Cardiac muscle cell (in vitro differentiated cells and primary cell): ENCODE data around the gene EFCAB5. TPM values are rescaled to one million over a fixed set of nuclear protein-coding genes. Genes with fewer than 3 reads are reported as not detected.
"Not testable (repeated sequence)": the region's sequence is repeated elsewhere in the genome, so short reads cannot be mapped to it uniquely, and the experiment has no call there.

Source experiments
- DNase-seq, 2 donors: peaks; one replicate each; pipeline versions ENCODE4 v3.0.0 to v3.0.0-alpha.2; 2010 to 2017; ENCODE audit warnings: low read depth in 1 of 2, low spot score in 1 of 2
- H3K27ac ChIP-seq: fragments of 200-600 bp; sonication (generic); 2 replicates; pipeline ENCODE4 v1.5.1; 2016
- H3K27me3 ChIP-seq: fragments of 200-600 bp; sonication (generic); 2 replicates; pipeline ENCODE4 v1.6.0; 2016; ENCODE audit warnings: control low read depth
- H3K36me3 ChIP-seq: fragments of 200-600 bp; sonication (generic); 2 replicates; pipeline ENCODE4 v1.5.1; 2016; ENCODE audit warnings: control low read depth
- H3K4me1 ChIP-seq: fragments of 200-600 bp; sonication (generic); 2 replicates; pipeline ENCODE4 v1.8.1; 2017; ENCODE audit warnings: low read depth, mild to moderate bottlenecking, mixed run types
- H3K4me3 ChIP-seq: fragments of 200-600 bp; sonication (generic); 2 replicates; pipeline ENCODE4 v1.5.1; 2016; ENCODE audit warnings: mild to moderate bottlenecking
- H3K9me3 ChIP-seq: fragments of 200-600 bp; sonication (generic); 2 replicates; pipeline ENCODE4 v1.5.1; 2017; ENCODE audit warnings: low read depth, mild to moderate bottlenecking, control low read depth
- polyA plus RNA-seq: library from polyadenylated mRNA; unstranded; fragments of >200 nt; fragmentation: Nextera tagmentation; extraction: Ambion mirVana; gene quantifications from 2 replicates; pipeline ENCODE4 v1.2.1, GENCODE V29; 2016
- total RNA-seq: library from RNA; depleted of rRNA; stranded (reverse); fragments of >200 nt; gene quantifications from 2 replicates; pipeline ENCODE4 v1.2.3, GENCODE V29; 2016
- TF ChIP-seq, protein P1 (sequence below): IDR thresholded peaks from 2 replicates; pipeline ENCODE4 v1.5.1; 2012; ENCODE audit warnings: low read depth, mild to moderate bottlenecking, low read length

EFCAB5 gene
- total and polyA plus RNA-seq, 2 experiments from 2014 or later: 0.12 to 1.5 TPM

DNA sequence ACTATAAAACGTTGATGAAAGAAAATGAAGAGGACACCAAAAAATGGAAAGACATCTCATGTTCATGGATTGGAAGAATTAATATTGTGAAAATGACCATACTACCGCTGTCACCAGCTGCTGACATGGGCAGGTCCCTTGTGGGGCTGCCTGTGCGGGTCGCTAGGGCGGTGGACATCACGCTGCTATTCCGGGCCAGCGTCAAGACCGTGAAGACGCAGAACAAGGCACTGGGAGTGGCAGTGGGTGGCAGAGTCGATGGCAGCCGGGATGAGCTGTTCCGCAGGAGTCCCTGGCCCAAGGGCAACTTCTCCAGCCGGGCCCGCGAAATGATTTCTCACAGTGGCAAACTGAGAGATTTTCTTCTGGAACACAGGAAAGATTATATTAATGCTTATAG, 127.0 kb downstream of the EFCAB5 start:
- peaks cover 5% of the 10 kb centered on the region for H3K27me3 ChIP-seq
- no peak overlapping the region for H3K27ac ChIP-seq
- TF ChIP-seq, protein P1, sequence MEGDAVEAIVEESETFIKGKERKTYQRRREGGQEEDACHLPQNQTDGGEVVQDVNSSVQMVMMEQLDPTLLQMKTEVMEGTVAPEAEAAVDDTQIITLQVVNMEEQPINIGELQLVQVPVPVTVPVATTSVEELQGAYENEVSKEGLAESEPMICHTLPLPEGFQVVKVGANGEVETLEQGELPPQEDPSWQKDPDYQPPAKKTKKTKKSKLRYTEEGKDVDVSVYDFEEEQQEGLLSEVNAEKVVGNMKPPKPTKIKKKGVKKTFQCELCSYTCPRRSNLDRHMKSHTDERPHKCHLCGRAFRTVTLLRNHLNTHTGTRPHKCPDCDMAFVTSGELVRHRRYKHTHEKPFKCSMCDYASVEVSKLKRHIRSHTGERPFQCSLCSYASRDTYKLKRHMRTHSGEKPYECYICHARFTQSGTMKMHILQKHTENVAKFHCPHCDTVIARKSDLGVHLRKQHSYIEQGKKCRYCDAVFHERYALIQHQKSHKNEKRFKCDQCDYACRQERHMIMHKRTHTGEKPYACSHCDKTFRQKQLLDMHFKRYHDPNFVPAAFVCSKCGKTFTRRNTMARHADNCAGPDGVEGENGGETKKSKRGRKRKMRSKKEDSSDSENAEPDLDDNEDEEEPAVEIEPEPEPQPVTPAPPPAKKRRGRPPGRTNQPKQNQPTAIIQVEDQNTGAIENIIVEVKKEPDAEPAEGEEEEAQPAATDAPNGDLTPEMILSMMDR: no peak
- no peak for DNase-seq
- H3K9me3 ChIP-seq: no peaks in the 10 kb centered on the region
- no peak overlapping the region for H3K4me3 ChIP-seq
- no peaks in the 10 kb centered on the region for H3K36me3 ChIP-seq
- no peaks in the 10 kb centered on the region for H3K4me1 ChIP-seq

DNA sequence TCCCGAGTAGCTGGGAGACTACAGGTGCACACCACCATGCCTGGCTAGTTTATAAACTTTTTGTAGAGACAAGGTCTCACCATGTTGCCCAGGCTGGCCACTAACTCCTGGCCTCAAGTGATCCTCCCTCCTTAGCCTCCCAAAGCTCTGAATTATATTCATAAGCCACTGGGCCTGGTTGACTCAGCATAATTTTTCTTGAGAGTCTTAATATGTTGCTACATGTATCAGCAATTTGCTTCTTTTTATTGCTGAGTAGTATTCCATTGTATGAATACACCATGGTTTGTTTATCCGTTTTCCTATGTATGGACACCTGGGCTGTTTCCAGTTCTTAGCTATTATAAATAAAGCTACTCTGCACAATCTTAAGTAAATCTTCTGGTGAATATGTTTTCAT, 132.8 kb downstream of the EFCAB5 start:
- Histone ChIP-seq H3K36me3 (no peaks in the 10 kb centered on the region), H3K4me3 (no peak overlapping the region)
- TF ChIP-seq, protein P1: no peak

DNA sequence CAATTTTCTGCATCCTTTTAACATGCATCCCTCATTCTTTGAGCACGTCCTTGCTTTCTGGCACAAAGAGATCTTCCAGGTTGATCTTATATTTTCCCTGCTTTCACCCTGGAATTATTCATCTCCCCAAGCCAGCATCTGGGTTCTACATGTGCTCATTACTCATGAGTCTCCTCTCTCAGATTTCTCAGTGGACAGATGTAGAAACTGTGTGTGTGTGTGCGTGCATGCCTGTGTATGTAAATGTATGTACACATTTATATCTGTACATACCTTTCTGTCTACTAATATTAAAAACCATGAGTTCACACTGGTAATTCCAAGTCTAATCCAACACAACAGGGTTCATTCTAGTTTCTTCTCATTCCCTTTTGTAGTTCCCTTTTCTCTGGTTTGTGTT, 133.3 kb downstream of the EFCAB5 start:
- no peaks in the 10 kb centered on the region for H3K4me1 ChIP-seq
- no peak overlapping the region for H3K4me3 ChIP-seq
- no peak for DNase-seq
- H3K36me3 ChIP-seq: no peaks in the 10 kb centered on the region
- no peak overlapping the region for H3K27ac ChIP-seq
- H3K27me3 ChIP-seq: peaks cover 36% of the 10 kb centered on the region
- H3K9me3 ChIP-seq: no peaks in the 10 kb centered on the region
- TF ChIP-seq, protein P1: no peak

More for the DNA sequence above, 132.8 kb downstream of the EFCAB5 start:
- no peaks in the 10 kb centered on the region for H3K9me3 ChIP-seq
- no peak for DNase-seq
- H3K27me3 ChIP-seq: peaks cover 33% of the 10 kb centered on the region
- H3K27ac ChIP-seq: no peak overlapping the region
- no peaks in the 10 kb centered on the region for H3K4me1 ChIP-seq

DNA sequence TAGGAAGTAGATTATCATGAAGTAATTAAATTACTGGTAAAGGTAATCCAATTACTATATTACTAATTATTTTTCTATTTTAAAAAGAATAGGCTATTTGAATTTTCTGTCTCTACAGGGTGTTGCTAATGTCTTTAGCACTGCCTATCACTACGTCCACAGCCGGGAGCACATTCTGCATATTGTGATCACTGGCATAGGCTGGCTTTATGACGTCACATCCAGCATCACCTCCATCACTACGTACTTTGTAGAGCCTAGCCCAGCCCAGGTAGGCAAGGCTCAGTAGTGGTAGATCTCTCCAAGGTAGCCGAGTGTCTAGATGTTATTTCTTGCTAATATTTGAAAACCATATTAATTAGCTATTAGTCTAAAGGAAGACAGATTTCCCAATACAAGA, 141.3 kb downstream of the EFCAB5 start:
- TF ChIP-seq, protein P1: no peak
- no peak overlapping the region for H3K27ac ChIP-seq
- H3K4me1 ChIP-seq: no peaks in the 10 kb centered on the region

DNA sequence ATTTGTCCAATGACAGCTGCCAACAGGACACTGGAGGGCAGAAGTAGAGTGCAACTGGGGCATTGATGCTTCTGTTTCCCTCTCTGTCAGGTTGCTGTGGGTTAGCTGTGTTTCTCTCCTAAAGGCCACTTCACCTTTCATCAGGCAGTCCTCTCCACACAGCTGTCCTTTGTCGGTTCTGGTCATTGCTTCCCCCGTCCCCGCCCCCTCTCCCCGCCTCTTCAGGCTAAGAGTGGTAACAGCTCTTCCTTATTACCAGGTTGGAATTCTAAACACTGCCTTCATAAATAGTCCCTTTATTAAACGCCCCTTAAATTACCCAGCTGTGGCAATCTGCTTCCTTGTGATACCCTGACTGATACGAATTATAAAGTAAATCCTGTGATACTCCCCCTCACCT, 143.4 kb downstream of the EFCAB5 start:
- peaks cover 13% of the 10 kb centered on the region for H3K27me3 ChIP-seq
- H3K9me3 ChIP-seq: no peaks in the 10 kb centered on the region
- TF ChIP-seq, protein P1: no peak
- DNase-seq: peak in 1 of 2 donors; percentile 27
- H3K4me3 ChIP-seq: no peak overlapping the region
- no peaks in the 10 kb centered on the region for H3K36me3 ChIP-seq
- no peak overlapping the region for H3K27ac ChIP-seq
- no peaks in the 10 kb centered on the region for H3K4me1 ChIP-seq

More for the DNA sequence above, 141.3 kb downstream of the EFCAB5 start:
- no peaks in the 10 kb centered on the region for H3K36me3 ChIP-seq
- H3K4me3 ChIP-seq: no peak overlapping the region
- peaks cover 30% of the 10 kb centered on the region for H3K27me3 ChIP-seq
- DNase-seq: no peak
- no peaks in the 10 kb centered on the region for H3K9me3 ChIP-seq

DNA sequence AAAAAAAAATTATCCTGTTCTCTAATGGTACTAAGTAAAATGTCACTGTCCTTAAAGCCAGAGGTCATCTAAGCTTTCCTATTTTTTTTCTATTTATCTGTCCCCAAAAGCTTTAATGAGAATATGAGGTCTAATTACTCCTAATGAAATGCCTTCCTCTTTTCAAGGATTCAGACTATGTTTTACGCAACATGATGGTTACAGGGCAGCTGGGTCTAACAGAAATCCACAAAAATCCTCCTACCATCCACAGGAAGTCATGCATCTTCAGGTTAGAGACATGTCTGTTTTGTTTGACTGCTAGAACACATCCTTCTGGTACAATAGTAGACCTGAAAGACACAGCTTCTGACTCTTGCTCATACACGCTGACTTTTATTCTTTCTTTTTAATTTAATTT, 145.5 kb downstream of the EFCAB5 start:
- TF ChIP-seq, protein P1: no peak
- Histone ChIP-seq H3K27me3 (peaks cover 11% of the 10 kb centered on the region), H3K36me3 (no peaks in the 10 kb centered on the region), H3K4me3 (no peak overlapping the region), H3K9me3 (no peaks in the 10 kb centered on the region), H3K27ac (no peak overlapping the region), H3K4me1 (no peaks in the 10 kb centered on the region)
- no peak for DNase-seq

DNA sequence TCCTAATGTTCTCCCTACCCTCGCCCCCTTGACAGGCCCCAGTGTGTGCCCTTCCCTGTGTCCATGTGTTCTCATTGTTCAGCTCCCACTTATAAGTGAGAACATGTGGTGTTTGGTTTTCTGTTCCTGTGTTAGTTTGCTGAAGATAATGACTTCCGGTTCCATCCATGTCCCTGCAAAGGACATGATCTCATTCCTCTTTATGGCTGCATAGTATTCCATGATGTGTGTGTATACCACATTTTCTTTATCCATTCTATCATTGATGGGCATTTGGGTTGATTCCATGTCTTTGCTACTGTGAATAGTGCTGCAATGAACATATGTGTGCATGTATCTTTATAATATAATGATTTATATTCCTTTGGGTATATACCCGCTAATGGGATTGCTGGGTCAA, 146.0 kb downstream of the EFCAB5 start:
- not testable (repeated sequence) for H3K4me3 ChIP-seq, H3K36me3 ChIP-seq

More for the DNA sequence above, 146.0 kb downstream of the EFCAB5 start:
- peaks cover 13% of the 10 kb centered on the region for H3K27me3 ChIP-seq
- not testable (repeated sequence) for H3K4me1 ChIP-seq, DNase-seq, H3K9me3 ChIP-seq, H3K27ac ChIP-seq
